SU-DHL-6 (cell line): ENCODE measurements around the gene UBE2G2.

Experiments used
- H2AFZ ChIP-seq: fragments of 200-600 bp; sonication (generic); 2 replicates; pipeline ENCODE4 v1.6.1; 2014; ENCODE audit warnings: low read depth, mild to moderate bottlenecking, moderate library complexity, mixed read lengths, antibody characterized with exemption, low read length; ENCODE audit not compliant: severe bottlenecking
- H3F3A ChIP-seq: fragments of 200-600 bp; shearing (Covaris generic); 2 replicates; pipeline ENCODE4 v1.6.0; 2016; ENCODE audit warnings: antibody characterized with exemption, mild to moderate bottlenecking; ENCODE audit not compliant: insufficient read depth
- H3K27ac ChIP-seq: fragments of 200-600 bp; sonication (generic); 2 replicates; pipeline ENCODE4 v1.5.1; 2016; ENCODE audit warnings: low read depth, mild to moderate bottlenecking, low read length, moderate library complexity, mixed read lengths
- H3K27me3 ChIP-seq: fragments of 200-600 bp; sonication (generic), shearing (Covaris generic); 2 replicates; pipeline ENCODE4 v1.6.0; 2014; ENCODE audit warnings: mild to moderate bottlenecking, low read length
- H3K36me3 ChIP-seq: fragments of 200-600 bp; sonication (generic); 2 replicates; pipeline ENCODE4 v1.6.1; 2014; ENCODE audit warnings: mild to moderate bottlenecking, low read length, mixed read lengths
- H3K4me2 ChIP-seq: fragments of 300-600, 200-600 bp; shearing (Covaris generic), sonication (generic); 2 replicates; pipeline ENCODE4 v1.6.0; 2014; ENCODE audit warnings: low read length, low read depth, mild to moderate bottlenecking; ENCODE audit not compliant: poor library complexity, severe bottlenecking
- H3K4me3 ChIP-seq: fragments of 200-600 bp; sonication (generic); 2 replicates; pipeline ENCODE4 v1.5.1; 2014; ENCODE audit warnings: antibody characterized with exemption, low read length, mild to moderate bottlenecking, mixed read lengths; ENCODE audit not compliant: insufficient read depth, poor library complexity, severe bottlenecking
- H3K79me2 ChIP-seq: fragments of 200-600 bp; sonication (generic); 2 replicates; pipeline ENCODE4 v1.6.1; 2014; ENCODE audit warnings: mild to moderate bottlenecking, low read length, moderate library complexity; ENCODE audit not compliant: insufficient read depth
- H3K9ac ChIP-seq: fragments of 200-600 bp; sonication (generic); 2 replicates; pipeline ENCODE4 v1.7.0; 2014; ENCODE audit warnings: mild to moderate bottlenecking, low read length
- H3K9me2 ChIP-seq: fragments of 200-600 bp; sonication (generic); replicated peaks from 2 replicates; pipeline ENCODE4 v1.6.1; 2014; ENCODE audit warnings: low read length; ENCODE audit not compliant: insufficient read depth
- H3K9me3 ChIP-seq: fragments of 200-600 bp; sonication (generic); 2 replicates; pipeline ENCODE4 v1.6.1; 2014; ENCODE audit warnings: low read length, mixed read lengths; ENCODE audit not compliant: insufficient read depth
- H4K20me1 ChIP-seq: fragments of 200-600 bp; sonication (generic); 2 replicates; pipeline ENCODE4 v1.6.1; 2014; ENCODE audit warnings: low read depth, mild to moderate bottlenecking, antibody characterized with exemption, low read length, moderate library complexity, mixed read lengths
- CTCF ChIP-seq: fragments of 200-600 bp; sonication (generic); IDR thresholded peaks from one replicate; pipeline ENCODE4 v1.5.1; 2017; ENCODE audit warnings: antibody characterized with exemption, mild to moderate bottlenecking, low read length, moderate library complexity; ENCODE audit not compliant: insufficient read depth, poor library complexity, severe bottlenecking
- EZH2phosphoT487 ChIP-seq: fragments of 200-600 bp; sonication (generic), shearing (Covaris generic); conservative IDR thresholded peaks from 2 replicates; pipeline ENCODE4 v1.6.1; 2018; ENCODE audit warnings: mild to moderate bottlenecking, antibody characterized with exemption, low read length, moderate library complexity, mixed read lengths

The UBE2G2 gene

DNA sequence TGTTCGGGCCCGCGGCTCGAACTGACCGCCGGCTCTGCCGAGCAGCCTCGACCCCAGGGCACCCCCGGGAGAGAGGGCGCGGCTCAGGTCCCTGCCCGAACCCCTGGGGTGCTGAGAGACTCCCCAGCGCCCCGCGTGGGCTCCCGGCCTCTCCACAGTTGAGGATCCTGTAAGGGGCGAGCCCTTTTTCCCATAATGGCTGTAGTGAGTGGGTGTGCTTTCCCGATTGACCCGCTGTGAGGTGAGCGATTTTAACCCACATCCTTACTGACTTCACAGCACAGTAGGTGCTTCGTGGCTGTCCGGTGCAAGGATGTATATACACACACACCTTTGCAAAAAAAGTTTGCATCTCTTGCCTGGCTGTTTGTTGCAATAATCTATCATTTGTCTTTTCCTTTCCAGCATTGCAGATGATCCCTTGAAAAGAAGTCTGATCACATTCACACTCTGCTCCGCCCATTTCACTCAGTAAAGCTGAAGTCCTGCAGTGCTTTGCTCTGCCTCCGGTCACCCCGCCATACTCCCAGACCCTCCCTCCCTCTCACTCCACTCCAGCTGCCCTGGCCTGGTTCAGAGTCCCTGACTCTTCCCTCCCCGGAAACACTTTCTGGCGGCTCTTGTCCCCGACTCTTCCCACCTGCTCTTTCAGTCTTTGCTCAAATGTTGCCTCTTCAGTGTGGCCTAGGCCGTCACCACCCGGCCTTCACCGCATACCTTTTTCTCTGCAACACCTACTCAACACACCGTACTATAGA, 955 bp upstream of the UBE2G2 start:
- Histone ChIP-seq H4K20me1 (peaks cover 10% of the 10 kb centered on the region; the same call in 1 of the 2 replicates), H3K4me2 (peak overlapping the region; percentile 81), H3K9me2 (no peaks in the 10 kb centered on the region), H3K9ac (peak overlapping the region; percentile 92), H3K9me3 (no peaks in the 10 kb centered on the region), H3K36me3 (peaks cover 4% of the 10 kb centered on the region; the same call in 1 of the 2 replicates), H3K27ac (peak overlapping the region; percentile 51), H3K79me2 (peaks cover 46% of the 10 kb centered on the region), H3K27me3 (no peaks in the 10 kb centered on the region), H3K4me3 (peak overlapping the region; percentile 95), H2AFZ (peak overlapping the region; percentile 15), H3F3A (0 out of 2 replicates have a peak, but pooled peaks cover 10% of the 10 kb centered on the region)
- TF ChIP-seq CTCF (no peak), EZH2phosphoT487 (no peak)

- H3K4me2 ChIP-seq: peak overlapping the region; percentile 81
- no peaks in the 10 kb centered on the region for H3K27me3 ChIP-seq
- TF ChIP-seq EZH2phosphoT487 (no peak), CTCF (peak; percentile 17)
- peak overlapping the region; percentile 95 for H3K4me3 ChIP-seq
- peak overlapping the region; percentile 56 for H3K27ac ChIP-seq
- peaks cover 62% of the 10 kb centered on the region for H3K79me2 ChIP-seq
- H3K9ac ChIP-seq: peak overlapping the region; percentile 92
- no peaks in the 10 kb centered on the region for H3K9me2 ChIP-seq
- no peaks in the 10 kb centered on the region for H3K9me3 ChIP-seq
- H2AFZ ChIP-seq: peak overlapping the region; percentile 46
- 0 out of 2 replicates have a peak, but pooled peaks cover 14% of the 10 kb centered on the region for H3F3A ChIP-seq
- peaks cover 10% of the 10 kb centered on the region; the same call in 1 of the 2 replicates for H3K36me3 ChIP-seq
- peaks cover 13% of the 10 kb centered on the region; the same call in 1 of the 2 replicates for H4K20me1 ChIP-seq
These were observed 601 bp downstream of the UBE2G2 start for GRCh38 chr21:44800971-44801467.

DNA sequence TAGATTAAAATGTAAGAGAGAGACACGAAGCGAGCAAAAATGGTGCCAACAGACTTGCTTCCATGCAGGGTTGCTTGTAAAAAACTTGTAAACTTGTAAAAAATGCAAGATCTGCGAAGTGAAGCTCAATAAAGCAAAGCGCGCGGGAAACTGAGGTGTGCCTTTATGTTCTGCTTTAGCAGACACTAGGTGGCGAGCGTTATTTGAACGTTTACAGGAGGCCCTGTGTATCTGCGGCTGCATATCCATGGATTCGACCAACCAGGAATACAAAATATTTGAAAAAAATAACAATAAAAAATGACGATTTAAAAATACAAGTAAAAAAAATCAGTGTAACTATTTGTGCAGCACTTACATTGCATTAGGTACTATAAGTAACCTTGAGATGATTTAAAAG, 1.5 kb downstream of the UBE2G2 start:
- Histone ChIP-seq H2AFZ (no peak overlapping the region), H3K9me2 (no peaks in the 10 kb centered on the region), H3K4me3 (peak overlapping the region; percentile 95), H3F3A (0 out of 2 replicates have a peak, but pooled peaks cover 7% of the 10 kb centered on the region), H4K20me1 (peaks cover 17% of the 10 kb centered on the region; the same call in 1 of the 2 replicates), H3K4me2 (peak overlapping the region; percentile 81), H3K27me3 (no peaks in the 10 kb centered on the region), H3K36me3 (peaks cover 10% of the 10 kb centered on the region; the same call in 1 of the 2 replicates), H3K9ac (peak overlapping the region; percentile 92), H3K9me3 (no peaks in the 10 kb centered on the region), H3K27ac (no peak overlapping the region), H3K79me2 (peaks cover 71% of the 10 kb centered on the region)
- peak; percentile 59 for TF ChIP-seq CTCF
- TF ChIP-seq EZH2phosphoT487: no peak
